SK-N-SH (cell line): ENCODE results near the gene GLE1. TPM values are rescaled to one million over a fixed set of nuclear protein-coding genes. Genes with fewer than 3 reads are reported as not detected.

Experiments
- CTCF ChIA-PET: fragments of 300-600, 350-600 bp; formaldehyde crosslinking; extraction: SDS; loops from one replicate; lab custom pipeline; 2021; lab: Yijun Ruan, JAX
- POLR2A ChIA-PET: fragments of 350-600 bp; sonication (Branson Sonifier 250); formaldehyde crosslinking; extraction: SDS; loops from one replicate; lab custom pipeline; 2020; ENCODE audit warnings: antibody characterized with exemption, inconsistent platforms; lab: Yijun Ruan, JAX
- DNase-seq: peaks from one replicate; pipeline ENCODE4 v3.0.0; 2012
- H2AFZ ChIP-seq: fragments of 200-600 bp; sonication (generic); 2 replicates; pipeline ENCODE4 v1.8.1; 2016; ENCODE audit warnings: antibody characterized with exemption, mild to moderate bottlenecking, low read depth
- H3F3A ChIP-seq: fragments of 200-600 bp; sonication (generic); replicated peaks from 2 replicates; pipeline ENCODE3; 2016; ENCODE audit warnings: antibody characterized with exemption, mild to moderate bottlenecking; ENCODE audit not compliant: insufficient read depth
- H3K27ac ChIP-seq, 2 experiments: fragments of 200-500 bp in 1 of 2; fragments of 200-600 bp in 1 of 2; sonication (Bioruptor generic) in 1 of 2; sonication (generic), shearing (Covaris generic) in 1 of 2; 2 replicates each; pipeline versions ENCODE4 v1.5.1 to v1.6.1; 2014 to 2016; ENCODE audit warnings: low read depth in 2 of 2, inconsistent platforms in 1 of 2, low read length in 1 of 2, mild to moderate bottlenecking in 1 of 2, mixed read lengths in 1 of 2
- H3K27me3 ChIP-seq: fragments of 200-600 bp; sonication (generic), shearing (Covaris generic); 2 replicates; pipeline ENCODE4 v1.6.1; 2016; ENCODE audit warnings: mixed run types; ENCODE audit not compliant: insufficient read depth
- H3K36me3 ChIP-seq, 2 experiments: fragments of 200-500 bp in 1 of 2; fragments of 200-600 bp in 1 of 2; sonication (Bioruptor generic) in 1 of 2; sonication (generic) in 1 of 2; replicated peaks in 1 of 2; 2 replicates each; pipeline versions ENCODE3 to v1.5.1; 2014 to 2016; ENCODE audit warnings: low read length in 1 of 2, mild to moderate bottlenecking in 1 of 2; ENCODE audit not compliant: insufficient read depth in 2 of 2, control insufficient read depth in 1 of 2
- H3K4me1 ChIP-seq, 2 experiments: fragments of 200-500 bp in 1 of 2; fragments of 200-600 bp in 1 of 2; sonication (Bioruptor generic) in 1 of 2; sonication (generic), shearing (Covaris generic) in 1 of 2; 2 replicates each; pipeline versions ENCODE4 v1.5.1 to v1.6.1; 2014 to 2016; ENCODE audit warnings: low read depth in 1 of 2, low read length in 1 of 2, mixed run types in 1 of 2; ENCODE audit not compliant: insufficient read depth in 2 of 2, control insufficient read depth in 1 of 2
- H3K4me2 ChIP-seq: fragments of 200-600 bp; sonication (generic), shearing (Covaris generic); 2 replicates; pipeline ENCODE4 v1.6.1; 2017; ENCODE audit warnings: mixed run types
- H3K4me3 ChIP-seq, 2 experiments: fragments of 200-500 bp in 1 of 2; fragments of 200-600 bp in 1 of 2; sonication (Bioruptor generic) in 1 of 2; sonication (generic), shearing (Covaris generic) in 1 of 2; 2 replicates each; pipeline versions ENCODE4 v1.5.1 to v1.8.1; 2014 to 2016; ENCODE audit warnings: low read depth in 2 of 2, inconsistent platforms in 1 of 2, low read length in 1 of 2, mild to moderate bottlenecking in 1 of 2, mixed read lengths in 1 of 2, moderate library complexity in 1 of 2
- H3K79me2 ChIP-seq: fragments of 200-600 bp; sonication (generic); 2 replicates; pipeline ENCODE4 v1.8.1; 2017; ENCODE audit warnings: mild to moderate bottlenecking; ENCODE audit not compliant: insufficient read depth
- H3K9ac ChIP-seq: fragments of 200-600 bp; sonication (generic); 2 replicates; pipeline ENCODE4 v1.6.1; 2017; ENCODE audit warnings: mixed run types
- H3K9me2 ChIP-seq: fragments of 200-600 bp; sonication (generic); 2 replicates; pipeline ENCODE4 v1.6.1; 2017; ENCODE audit warnings: mixed run types
- H3K9me3 ChIP-seq: fragments of 200-600 bp; sonication (generic); 2 replicates; pipeline ENCODE4 v1.6.1; 2017; ENCODE audit warnings: mixed run types, mild to moderate bottlenecking, moderate library complexity
- H4K20me1 ChIP-seq: fragments of 200-600 bp; sonication (generic); 2 replicates; pipeline ENCODE4 v1.6.1; 2017; ENCODE audit warnings: mild to moderate bottlenecking, mixed run types; ENCODE audit not compliant: insufficient read depth
- CHD2 ChIP-seq: fragments of 150-350 bp; IDR thresholded peaks from 2 replicates; pipeline ENCODE4 v1.6.1; 2018; ENCODE audit warnings: low read length; ENCODE audit not compliant: partially characterized antibody
- CTCF ChIP-seq: fragments of 200-600 bp; sonication (generic); IDR thresholded peaks from 2 replicates; pipeline ENCODE4 v1.6.1; 2017; ENCODE audit warnings: antibody characterized with exemption, mild to moderate bottlenecking, moderate library complexity
- EZH2phosphoT487 ChIP-seq: fragments of 200-600 bp; sonication (generic); IDR thresholded peaks from 2 replicates; pipeline ENCODE4 v1.6.1; 2017; ENCODE audit warnings: low read depth, mixed run types, mild to moderate bottlenecking, antibody characterized with exemption, moderate library complexity, borderline replicate concordance
- FOSL2 ChIP-seq: IDR thresholded peaks from 2 replicates; pipeline ENCODE4 v1.4.0; 2012; ENCODE audit warnings: low read depth, mild to moderate bottlenecking, moderate library complexity, borderline replicate concordance
- FOXJ3 ChIP-seq: sonication (generic); formaldehyde crosslinking; IDR thresholded peaks from 2 replicates; pipeline ENCODE4 v1.5.1; 2020; ENCODE audit warnings: mild to moderate bottlenecking, missing genetic modification reagents
- GATA2 ChIP-seq: sonication (generic); formaldehyde crosslinking; IDR thresholded peaks from 2 replicates; pipeline ENCODE4 v1.5.0; 2020; ENCODE audit warnings: mild to moderate bottlenecking, missing genetic modification reagents
- JUND ChIP-seq: IDR thresholded peaks from 2 replicates; pipeline ENCODE4 v1.4.0; 2012
- MEF2A ChIP-seq: IDR thresholded peaks from 2 replicates; pipeline ENCODE4 v1.4.0; 2012; ENCODE audit warnings: low read depth, borderline replicate concordance
- MXI1 ChIP-seq: IDR thresholded peaks from 2 replicates; pipeline ENCODE4 v1.6.1; 2012; ENCODE audit warnings: mild to moderate bottlenecking, low read depth, low read length, improper control_type of control experiment
- NFIC ChIP-seq: IDR thresholded peaks from 2 replicates; pipeline ENCODE4 v1.4.0; 2012; ENCODE audit warnings: borderline replicate concordance
- NRF1 ChIP-seq: IDR thresholded peaks from 2 replicates; pipeline ENCODE4 v1.6.1; 2012; ENCODE audit warnings: low read depth, mild to moderate bottlenecking, low read length
- RAD21 ChIP-seq: IDR thresholded peaks from 2 replicates; pipeline ENCODE4 v1.6.1; 2012; ENCODE audit warnings: mild to moderate bottlenecking, low read length
- RCOR1 ChIP-seq: fragments of 150-350 bp; IDR thresholded peaks from 2 replicates; pipeline ENCODE4 v1.6.1; 2017; ENCODE audit warnings: antibody characterized with exemption, low read length
- RFX5 ChIP-seq: IDR thresholded peaks from 2 replicates; pipeline ENCODE4 v1.6.1; 2012; ENCODE audit warnings: mild to moderate bottlenecking, improper control_type of control experiment, low read length
- RXRA ChIP-seq: IDR thresholded peaks from 2 replicates; pipeline ENCODE4 v1.4.0; 2012; ENCODE audit warnings: low read depth, mild to moderate bottlenecking, borderline replicate concordance
- SMC3 ChIP-seq: IDR thresholded peaks from 2 replicates; pipeline ENCODE4 v1.6.1; 2012; ENCODE audit warnings: low read depth, low read length, improper control_type of control experiment
- TCF12 ChIP-seq: IDR thresholded peaks from 2 replicates; pipeline ENCODE4 v1.4.0; 2012
- USF1 ChIP-seq: IDR thresholded peaks from 2 replicates; pipeline ENCODE4 v1.4.0; 2012; ENCODE audit warnings: low read depth, borderline replicate concordance
- USF2 ChIP-seq: fragments of 150-350 bp; IDR thresholded peaks from 2 replicates; pipeline ENCODE4 v1.6.1; 2017; ENCODE audit warnings: antibody characterized with exemption, low read length, low read depth, borderline replicate concordance
- ZBTB33 ChIP-seq: IDR thresholded peaks from 2 replicates; pipeline ENCODE4 v1.4.0; 2012; ENCODE audit warnings: low read depth, borderline replicate concordance
- WGBS: methylation state at CpG from one replicate; pipeline ENCODE4 v1.1.6; 2017; ENCODE audit warnings: low lambda C conversion rate; 5-methylcytosine and 5-hydroxymethylcytosine counted together
- polyA plus RNA-seq, 3 experiments: library from polyadenylated mRNA; depleted of rRNA; stranded (reverse); fragments of >200 nt; gene quantifications; 2 replicates each; pipeline ENCODE4 v1.2.3, GENCODE V29; 2012

The GLE1 gene
- polyA plus RNA-seq, 1 of the 3 experiments (the other 2 are of a cell fraction) = 13.8 TPM

GRCh38 chr9:128548876-128549275 is 44.4 kb downstream of the GLE1 start (continued):
- no peak for TF ChIP-seq CTCF
- TF ChIP-seq, all 33 proteins: peak for 0

- Histone ChIP-seq H3K9me2 (no peaks in the 10 kb centered on the region), H3K36me3 (peaks cover 0 to 3% of the 10 kb centered on the region in 2 experiments), H4K20me1 (peaks cover 19% of the 10 kb centered on the region), H3K27ac (peak overlapping the region; percentile 30 to 76; a peak in 3 of 4 replicates), H3K4me3 (no peak overlapping the region), H3K4me2 (peak overlapping the region; percentile 87; the same call in 1 of the 2 replicates), H3K79me2 (peaks cover 28% of the 10 kb centered on the region), H3K9me3 (no peaks in the 10 kb centered on the region), H3F3A (peaks cover 29% of the 10 kb centered on the region), H3K4me1 (peaks cover 25 to 26% of the 10 kb centered on the region in 2 experiments), H2AFZ (peak overlapping the region; percentile 54; the same call in 1 of the 2 replicates), H3K9ac (no peak overlapping the region), H3K27me3 (no peaks in the 10 kb centered on the region)
- WGBS = 89% methylated on average over 2 of the region's 2 CpGs
- ChIA-PET CTCF (interaction anchor here (0.9 to 2.7 kb wide), 5 partner anchors 9 to 188 kb away, joined by 3 to 10 read pairs (median 3); no protein-coding TSS in a partner anchor), POLR2A (interaction anchor here (1.1 to 3.7 kb wide), 3 partner anchors 12 to 45 kb away, joined by 4 to 15 read pairs (median 4); partner anchors contain the start of gene GLE1)
- no peak for DNase-seq
- TF ChIP-seq CTCF (no peak), MEF2A (no peak), USF1 (no peak), RXRA (no peak), MXI1 (no peak), NRF1 (no peak), FOSL2 (no peak), GATA2 (no peak), NFIC (no peak), TCF12 (no peak), RFX5 (no peak), JUND (no peak), RAD21 (no peak), CHD2 (no peak), RCOR1 (no peak), USF2 (no peak), EZH2phosphoT487 (no peak), ZBTB33 (no peak), SMC3 (no peak), FOXJ3 (CRISPR knock-in tag) (no peak)
Measured at GRCh38 chr9:128550226-128550625, 45.7 kb downstream of the GLE1 start.
